ENCODE results near the gene NOL6. TPM values are rescaled to one million over a fixed set of nuclear protein-coding genes. Genes with fewer than 3 reads are reported as not detected.

NOL6 gene
- total and polyA plus RNA-seq, 2 of the 8 experiments (the other 6 are each of a cell fraction or from before 2014, with no cell fraction given) = 44.0 to 55.0 TPM

DNA sequence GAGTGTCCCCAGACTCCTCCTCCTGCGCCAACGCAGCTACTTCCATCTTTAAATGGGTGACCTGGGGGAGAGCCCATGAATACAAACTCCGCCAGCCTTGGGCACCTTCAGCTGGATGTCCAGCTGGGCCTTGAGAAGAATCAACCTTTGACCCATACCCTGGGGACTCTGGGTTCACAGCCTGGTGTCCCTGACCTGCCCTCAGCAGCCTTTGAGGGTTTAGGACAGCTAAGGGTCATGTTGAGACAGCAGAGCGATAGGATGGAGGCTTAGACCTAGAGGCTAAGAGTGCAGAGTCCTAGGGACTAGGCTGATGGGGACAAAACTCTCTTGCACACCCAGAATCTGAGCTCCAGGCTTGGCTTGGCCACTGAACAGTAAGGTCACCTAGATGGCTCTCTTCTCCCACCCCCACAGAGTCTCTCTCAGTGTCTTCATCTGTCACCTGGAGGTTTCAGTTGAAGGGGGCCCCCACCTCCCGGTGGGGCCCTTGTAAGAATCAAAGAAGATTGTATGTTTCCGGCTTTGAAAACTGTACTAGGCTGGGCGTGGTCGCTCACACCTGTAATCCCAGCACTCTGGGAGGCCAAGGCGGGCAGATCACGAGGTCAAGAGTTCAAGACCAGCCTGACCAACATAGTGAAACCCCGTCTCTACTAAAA is 19.6 kb downstream of the NOL6 start (continued):
- TF ChIP-seq CEBPB (IDR thresholded peaks at IDR 0.05; ENCODE audit: low read depth, low read length) = no peak
- no peak for TF ChIP-seq POLR2AphosphoS5 (IDR thresholded peaks at IDR 0.05; ENCODE audit: low read depth, low read length)
